NCI-H2107 treated with DMSO at 0.1 percent for 48 hours (cell line): ENCODE data around the gene SYNC.
"Not testable (repeated sequence)": the region's sequence is repeated elsewhere in the genome, so short reads cannot be mapped to it uniquely, and the experiment has no call there.

ENCODE experiments used
- DNase-seq: peaks from one replicate; lab custom pipeline; 2025; ENCODE audit not compliant: unreplicated experiment; lab: John Stamatoyannopoulos, UW

SYNC gene

GRCh38 chr1:32647308-32648134, 55.0 kb downstream of the SYNC start:
- no peak for DNase-seq

GRCh38 chr1:32644426-32644825, 58.1 kb downstream of the SYNC start:
- DNase-seq: no peak

GRCh38 chr1:32642292-32642827, 60.2 kb downstream of the SYNC start:
- not testable (repeated sequence) for DNase-seq

- DNase-seq: no peak
Observed at GRCh38 chr1:32639489-32640075, 63.0 kb downstream of the SYNC start.

DNA sequence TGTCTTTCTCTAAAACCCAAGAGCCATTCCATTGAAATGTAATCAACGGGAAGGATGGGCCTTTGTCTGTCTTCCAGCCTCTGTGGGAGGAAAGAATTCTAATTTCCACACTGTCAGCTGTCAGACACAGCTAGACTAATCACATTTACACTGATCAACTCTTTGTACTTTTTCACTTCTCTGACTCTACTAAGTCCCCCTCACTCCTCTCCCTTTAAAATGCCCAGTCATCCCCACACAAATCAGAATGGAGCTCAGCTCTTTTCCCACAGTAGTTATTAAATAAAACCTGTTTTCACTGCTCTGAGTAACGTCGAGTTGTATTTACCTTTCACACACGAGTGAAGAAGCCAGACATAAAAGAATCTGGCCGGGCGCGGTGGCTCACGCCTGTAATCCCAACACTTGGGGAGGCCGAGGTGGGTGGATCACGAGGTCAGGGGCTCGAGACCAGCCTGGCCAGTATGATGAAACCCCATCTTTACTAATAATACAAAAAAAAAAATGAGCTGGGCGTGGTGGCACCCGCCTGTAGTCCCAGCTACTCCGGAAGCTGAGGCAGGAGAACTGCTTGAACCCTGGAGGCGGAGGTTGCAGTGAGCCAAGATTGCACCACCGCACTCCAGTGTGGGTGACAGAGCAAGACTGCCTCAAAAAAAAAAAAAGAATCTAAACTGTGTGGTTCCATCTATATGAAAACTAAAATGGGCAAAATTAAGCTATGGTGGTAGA, 65.5 kb downstream of the SYNC start:
- no peak for DNase-seq

GRCh38 chr1:32635508-32636277, 66.9 kb downstream of the SYNC start:
- no peak for DNase-seq

GRCh38 chr1:32632829-32633228, 69.7 kb downstream of the SYNC start:
- no peak for DNase-seq

DNA sequence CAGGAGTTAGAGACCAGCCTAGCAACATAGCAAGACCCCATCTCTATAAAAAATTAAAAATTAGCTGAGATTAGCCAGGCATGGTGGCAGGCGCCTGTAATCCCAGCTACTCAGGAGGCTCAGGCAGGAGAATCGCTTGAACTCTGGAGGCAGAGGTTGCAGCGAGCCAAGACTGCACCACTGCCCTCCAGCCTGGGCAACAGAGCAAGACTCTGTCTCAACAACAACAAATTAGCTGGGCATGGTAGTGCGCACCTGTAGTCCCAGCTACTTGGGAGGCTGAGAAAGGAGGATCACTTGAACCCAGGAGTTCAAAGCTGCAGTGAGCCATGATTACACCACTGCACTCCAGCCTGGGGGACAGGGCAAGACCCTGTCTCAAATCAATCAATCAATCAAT, 72.4 kb downstream of the SYNC start:
- not testable (repeated sequence) for DNase-seq
